ENCODE data around the gene IFNG. TPM values are rescaled to one million over a fixed set of nuclear protein-coding genes. Genes with fewer than 3 reads are reported as not detected.

The IFNG gene
- total RNA-seq, 1 experiment from 2014 or later, result not detected

DNA sequence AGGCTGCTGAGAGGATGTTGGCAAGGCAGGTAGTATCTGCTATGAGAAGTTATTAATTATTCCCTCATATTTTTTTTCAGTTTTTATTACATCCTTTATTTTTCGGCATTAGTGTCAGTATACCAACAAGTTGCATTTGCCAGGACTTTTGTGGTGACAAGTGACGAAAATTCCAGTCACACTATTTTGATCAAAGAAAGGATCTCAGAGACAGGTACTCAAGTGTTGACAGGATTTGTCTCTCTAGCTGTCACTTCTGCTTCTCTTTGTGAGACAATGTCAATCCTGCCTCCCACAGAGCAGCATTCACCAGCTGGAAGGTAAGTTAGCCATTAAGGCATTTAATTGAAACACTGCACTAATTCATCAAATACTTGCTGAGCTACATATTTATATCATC lies 18.0 kb upstream of the IFNG start:
- Histone ChIP-seq H3K4me1 (ENCODE audit: insufficient read depth, low read length) (no peaks in the 10 kb centered on the region), H3K23me2 (ENCODE audit: insufficient read length, low read depth, low read length, poor library complexity, severe bottlenecking) (no peaks in the 10 kb centered on the region), H4K8ac (replicated peaks; ENCODE audit: insufficient read length, low read depth, low read length) (no peak overlapping the region), H3K9ac (ENCODE audit: extremely low read depth, insufficient read length, low read length) (no peak overlapping the region), H2BK12ac (ENCODE audit: insufficient read length, low read depth, low read length) (no peak overlapping the region), H4K5ac (ENCODE audit: insufficient read length, low read depth, low read length) (no peak overlapping the region), H3K27me3 (ENCODE audit: insufficient read depth, low read length) (no peaks in the 10 kb centered on the region), H4K20me1 (ENCODE audit: control insufficient read depth, insufficient read depth, insufficient read length) (no peaks in the 10 kb centered on the region), H2BK120ac (ENCODE audit: low read depth, low read length, poor library complexity, severe bottlenecking) (no peak overlapping the region), H3K23ac (ENCODE audit: insufficient read length, low read depth, low read length) (no peak overlapping the region), H3K4ac (ENCODE audit: low read depth, low read length) (no peak overlapping the region), H3K79me2 (ENCODE audit: insufficient read depth, low read length) (no peaks in the 10 kb centered on the region), H2AK5ac (ENCODE audit: insufficient read length, low read length) (no peak overlapping the region), H2BK5ac (ENCODE audit: insufficient read length, low read length) (no peak overlapping the region), H3K14ac (ENCODE audit: insufficient read depth, low read length) (no peak overlapping the region), H3T11ph (ENCODE audit: low read length) (no peak overlapping the region), H2BK20ac (ENCODE audit: low read depth, low read length, poor library complexity, severe bottlenecking) (no peak overlapping the region), H3K56ac (ENCODE audit: insufficient read length, low read depth, low read length) (no peak overlapping the region), H2BK15ac (ENCODE audit: low read depth, low read length) (no peak overlapping the region), H4K91ac (ENCODE audit: insufficient read length, low read depth, low read length) (no peak overlapping the region), H3K18ac (ENCODE audit: insufficient read length, low read depth, low read length) (no peak overlapping the region), H3K4me2 (ENCODE audit: insufficient read depth, insufficient read length, low read length) (no peak overlapping the region), H3K79me1 (ENCODE audit: insufficient read depth, low read depth, low read length, poor library complexity, severe bottlenecking) (no peaks in the 10 kb centered on the region), H3K9me3 (ENCODE audit: control insufficient read depth, low read depth, low read length) (no peaks in the 10 kb centered on the region), H3K27ac (ENCODE audit: insufficient read length, low read depth, low read length) (no peak overlapping the region), H2AFZ (ENCODE audit: low read length) (no peak overlapping the region)
- H3K27ac Mint-ChIP-seq, result no peak overlapping the region
- H3K4me3 Mint-ChIP-seq, result no peak overlapping the region
- no CpG with 5 or more reads among the region's 2 CpGs for WGBS (ENCODE audit: extremely low coverage, insufficient read length, low lambda C conversion rate)
- H3K27me3 Mint-ChIP-seq (ENCODE audit: low read depth), result no peaks in the 10 kb centered on the region
- peaks cover 0 to 2% of the 10 kb centered on the region in 2 experiments; a peak in 1 of 5 replicates for H3K9me3 Mint-ChIP-seq
- H3K36me3 Mint-ChIP-seq (ENCODE audit: insufficient read depth in 1 of 3, low read depth in 3 of 3), result no peaks in the 10 kb centered on the region; a peak in 1 of 7 replicates
- TF ChIP-seq, protein P1, sequence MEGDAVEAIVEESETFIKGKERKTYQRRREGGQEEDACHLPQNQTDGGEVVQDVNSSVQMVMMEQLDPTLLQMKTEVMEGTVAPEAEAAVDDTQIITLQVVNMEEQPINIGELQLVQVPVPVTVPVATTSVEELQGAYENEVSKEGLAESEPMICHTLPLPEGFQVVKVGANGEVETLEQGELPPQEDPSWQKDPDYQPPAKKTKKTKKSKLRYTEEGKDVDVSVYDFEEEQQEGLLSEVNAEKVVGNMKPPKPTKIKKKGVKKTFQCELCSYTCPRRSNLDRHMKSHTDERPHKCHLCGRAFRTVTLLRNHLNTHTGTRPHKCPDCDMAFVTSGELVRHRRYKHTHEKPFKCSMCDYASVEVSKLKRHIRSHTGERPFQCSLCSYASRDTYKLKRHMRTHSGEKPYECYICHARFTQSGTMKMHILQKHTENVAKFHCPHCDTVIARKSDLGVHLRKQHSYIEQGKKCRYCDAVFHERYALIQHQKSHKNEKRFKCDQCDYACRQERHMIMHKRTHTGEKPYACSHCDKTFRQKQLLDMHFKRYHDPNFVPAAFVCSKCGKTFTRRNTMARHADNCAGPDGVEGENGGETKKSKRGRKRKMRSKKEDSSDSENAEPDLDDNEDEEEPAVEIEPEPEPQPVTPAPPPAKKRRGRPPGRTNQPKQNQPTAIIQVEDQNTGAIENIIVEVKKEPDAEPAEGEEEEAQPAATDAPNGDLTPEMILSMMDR (conservative IDR thresholded peaks at IDR 0.05), result no peak
- DNase-seq, result no peak
- H3K4me1 Mint-ChIP-seq, result peaks cover 4 to 7% of the 10 kb centered on the region in 2 experiments

Measured in H9 (cell line).